Prostate gland (tissue), 2 donors: ENCODE data around the gene INHBE.

Source experiments
- POLR2AphosphoS5 ChIP-seq: sonication (generic); formaldehyde crosslinking; IDR thresholded peaks from one replicate; pipeline ENCODE4 v1.6.1; 2017; ENCODE audit warnings: antibody characterized with exemption
- TF ChIP-seq, protein P1 (sequence below), 4 experiments: fragments of 200-600 bp in 2 of 4; fragments of 450-650 bp in 2 of 4; sonication (generic) in 2 of 4; IDR thresholded peaks; 1 replicate in 3 of 4; 2 replicates in 1 of 4; pipeline ENCODE4 v1.5.1; 2016 to 2019; ENCODE audit warnings: antibody characterized with exemption in 4 of 4, mild to moderate bottlenecking in 2 of 4, moderate library complexity in 2 of 4

DNA sequence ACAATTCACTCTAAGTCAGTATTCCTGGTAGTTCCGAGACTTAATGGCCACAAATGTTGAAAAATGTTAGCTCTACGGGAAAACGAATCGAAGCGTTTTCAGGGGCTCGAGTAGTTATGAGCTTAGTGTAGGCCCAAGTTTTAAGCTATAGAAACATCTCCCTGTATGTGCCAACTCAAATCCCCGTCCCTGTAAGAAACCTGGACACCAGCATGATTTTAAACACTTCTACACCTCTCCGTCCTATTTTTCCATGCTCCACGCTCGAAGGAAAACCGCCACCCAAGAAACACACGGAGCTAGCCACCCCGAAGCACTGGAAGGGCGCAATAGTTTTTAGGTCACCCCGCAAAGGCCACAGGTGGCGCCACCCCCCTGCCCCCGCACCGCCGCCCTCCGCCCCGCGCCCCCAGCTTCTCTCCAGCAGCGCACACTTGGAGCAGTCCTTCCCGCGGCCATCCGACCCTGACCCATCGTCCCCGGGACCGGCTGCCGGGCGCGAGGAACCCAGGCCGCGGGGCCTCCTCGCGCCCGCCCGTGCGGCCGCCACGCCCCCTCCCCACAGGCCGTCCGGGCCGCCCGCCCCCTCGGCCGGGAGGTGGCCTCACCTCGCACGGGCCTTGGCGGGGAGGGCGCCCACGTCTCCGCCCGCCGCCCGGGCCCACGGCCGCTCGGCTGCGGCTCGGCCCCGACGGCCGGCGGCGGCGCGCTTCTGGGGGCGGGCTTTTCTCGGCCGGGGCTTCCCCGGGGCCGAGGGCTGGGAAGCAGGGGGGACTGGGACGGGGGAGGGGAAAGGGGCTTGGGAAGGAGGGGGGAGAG lies 24.8 kb upstream of the INHBE start:
- TF ChIP-seq, protein P1, sequence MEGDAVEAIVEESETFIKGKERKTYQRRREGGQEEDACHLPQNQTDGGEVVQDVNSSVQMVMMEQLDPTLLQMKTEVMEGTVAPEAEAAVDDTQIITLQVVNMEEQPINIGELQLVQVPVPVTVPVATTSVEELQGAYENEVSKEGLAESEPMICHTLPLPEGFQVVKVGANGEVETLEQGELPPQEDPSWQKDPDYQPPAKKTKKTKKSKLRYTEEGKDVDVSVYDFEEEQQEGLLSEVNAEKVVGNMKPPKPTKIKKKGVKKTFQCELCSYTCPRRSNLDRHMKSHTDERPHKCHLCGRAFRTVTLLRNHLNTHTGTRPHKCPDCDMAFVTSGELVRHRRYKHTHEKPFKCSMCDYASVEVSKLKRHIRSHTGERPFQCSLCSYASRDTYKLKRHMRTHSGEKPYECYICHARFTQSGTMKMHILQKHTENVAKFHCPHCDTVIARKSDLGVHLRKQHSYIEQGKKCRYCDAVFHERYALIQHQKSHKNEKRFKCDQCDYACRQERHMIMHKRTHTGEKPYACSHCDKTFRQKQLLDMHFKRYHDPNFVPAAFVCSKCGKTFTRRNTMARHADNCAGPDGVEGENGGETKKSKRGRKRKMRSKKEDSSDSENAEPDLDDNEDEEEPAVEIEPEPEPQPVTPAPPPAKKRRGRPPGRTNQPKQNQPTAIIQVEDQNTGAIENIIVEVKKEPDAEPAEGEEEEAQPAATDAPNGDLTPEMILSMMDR (IDR thresholded peaks at IDR 0.05), result no peak
- TF ChIP-seq POLR2AphosphoS5, result no peak
